Keratinocyte (primary cell): ENCODE measurements around the gene VCX2.
"Not testable (repeated sequence)": the region's sequence is repeated elsewhere in the genome, so short reads cannot be mapped to it uniquely, and the experiment has no call there.

Experiments used
- EZH2 ChIP-seq: IDR thresholded peaks from one replicate; pipeline ENCODE4 v1.6.1; 2012; ENCODE audit warnings: inconsistent platforms, mild to moderate bottlenecking, low read length, moderate library complexity
- TF ChIP-seq, protein P1 (sequence below), 3 experiments: IDR thresholded peaks in 1 of 3; conservative IDR thresholded peaks in 1 of 3; optimal IDR thresholded peaks in 1 of 3; 2 replicates in 2 of 3; 3 replicates in 1 of 3; pipeline versions ENCODE3 to v1.5.1; 2011; ENCODE audit warnings: low read length in 3 of 3, mild to moderate bottlenecking in 3 of 3, moderate library complexity in 2 of 3, control low read depth in 1 of 3, inconsistent platforms in 1 of 3; ENCODE audit not compliant: insufficient read depth in 2 of 3; ENCODE audit errors: extremely low read depth in 1 of 3

DNA sequence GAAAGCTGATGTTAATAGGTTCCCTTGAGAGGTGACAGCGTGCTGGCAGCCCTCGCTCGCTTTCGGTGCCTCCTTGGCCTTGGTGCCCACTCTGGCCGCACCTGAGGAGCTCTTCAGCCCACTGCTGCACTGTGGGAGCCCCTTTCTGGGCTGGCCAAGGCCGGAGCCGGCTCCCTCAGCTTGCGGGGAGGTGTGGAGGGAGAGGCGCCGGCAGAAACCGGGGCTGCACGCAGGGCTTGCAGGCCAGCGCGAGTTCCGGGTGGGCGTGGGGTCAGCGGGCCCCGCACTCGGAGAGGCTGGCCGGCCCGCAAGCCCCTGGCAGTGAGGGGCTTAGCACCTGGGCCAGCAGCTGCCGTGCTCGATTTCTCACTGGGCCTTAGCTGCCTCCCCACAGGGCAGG lies 49.7 kb downstream of the VCX2 start:
- TF ChIP-seq, protein P1, sequence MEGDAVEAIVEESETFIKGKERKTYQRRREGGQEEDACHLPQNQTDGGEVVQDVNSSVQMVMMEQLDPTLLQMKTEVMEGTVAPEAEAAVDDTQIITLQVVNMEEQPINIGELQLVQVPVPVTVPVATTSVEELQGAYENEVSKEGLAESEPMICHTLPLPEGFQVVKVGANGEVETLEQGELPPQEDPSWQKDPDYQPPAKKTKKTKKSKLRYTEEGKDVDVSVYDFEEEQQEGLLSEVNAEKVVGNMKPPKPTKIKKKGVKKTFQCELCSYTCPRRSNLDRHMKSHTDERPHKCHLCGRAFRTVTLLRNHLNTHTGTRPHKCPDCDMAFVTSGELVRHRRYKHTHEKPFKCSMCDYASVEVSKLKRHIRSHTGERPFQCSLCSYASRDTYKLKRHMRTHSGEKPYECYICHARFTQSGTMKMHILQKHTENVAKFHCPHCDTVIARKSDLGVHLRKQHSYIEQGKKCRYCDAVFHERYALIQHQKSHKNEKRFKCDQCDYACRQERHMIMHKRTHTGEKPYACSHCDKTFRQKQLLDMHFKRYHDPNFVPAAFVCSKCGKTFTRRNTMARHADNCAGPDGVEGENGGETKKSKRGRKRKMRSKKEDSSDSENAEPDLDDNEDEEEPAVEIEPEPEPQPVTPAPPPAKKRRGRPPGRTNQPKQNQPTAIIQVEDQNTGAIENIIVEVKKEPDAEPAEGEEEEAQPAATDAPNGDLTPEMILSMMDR (optimal IDR thresholded peaks at IDR 0.05 in 1 of 3, IDR thresholded peaks at IDR 0.05 in 1 of 3, conservative IDR thresholded peaks at IDR 0.05 in 1 of 3; ENCODE audit: extremely low read depth in 1 of 3, insufficient read depth in 2 of 3, low read length in 3 of 3) = not testable (repeated sequence)
- TF ChIP-seq EZH2 = not testable (repeated sequence)
